Prostate gland (tissue), 2 donors: ENCODE results near the gene PRCC. TPM values are rescaled to one million over a fixed set of nuclear protein-coding genes. Genes with fewer than 3 reads are reported as not detected.

ENCODE experiments used
- DNase-seq: peaks from one replicate; pipeline ENCODE4 v3.0.0-alpha.2; 2019; ENCODE audit warnings: low spot score
- H3K27ac ChIP-seq, 2 donors: fragments of 200-600 bp; sonication (generic); 2 replicates each; pipeline ENCODE4 v1.5.1; 2017 to 2019
- H3K27me3 ChIP-seq: fragments of 200-600 bp; sonication (generic); replicated peaks from 2 replicates; pipeline ENCODE4 v1.5.1; 2019; ENCODE audit not compliant: insufficient read depth
- H3K36me3 ChIP-seq, 2 donors: fragments of 200-600 bp; sonication (generic); 1 replicate in 1 of 2; 2 replicates in 1 of 2; pipeline versions ENCODE4 v1.5.1 to v1.8.1; 2017 to 2019
- H3K4me1 ChIP-seq: fragments of 200-600 bp; sonication (generic); replicated peaks from 2 replicates; pipeline ENCODE4 v1.5.1; 2019
- H3K4me3 ChIP-seq, 2 donors: fragments of 200-600 bp; sonication (generic); 2 replicates each; pipeline ENCODE4 v1.5.1; 2017 to 2019
- H3K9me3 ChIP-seq: fragments of 200-600 bp; sonication (generic); 2 replicates; pipeline ENCODE4 v1.5.1; 2017
- CTCF ChIP-seq, 4 experiments: fragments of 200-600 bp in 2 of 4; fragments of 450-650 bp in 2 of 4; sonication (generic) in 2 of 4; IDR thresholded peaks; 1 replicate in 3 of 4; 2 replicates in 1 of 4; pipeline ENCODE4 v1.5.1; 2016 to 2019; ENCODE audit warnings: antibody characterized with exemption in 4 of 4, mild to moderate bottlenecking in 2 of 4, moderate library complexity in 2 of 4
- POLR2A ChIP-seq: fragments of 450-650 bp; IDR thresholded peaks from one replicate; pipeline ENCODE4 v1.6.1; 2016; ENCODE audit warnings: antibody characterized with exemption, mild to moderate bottlenecking
- POLR2AphosphoS5 ChIP-seq: sonication (generic); formaldehyde crosslinking; IDR thresholded peaks from one replicate; pipeline ENCODE4 v1.6.1; 2017; ENCODE audit warnings: antibody characterized with exemption
- WGBS: methylation state at CpG from one replicate; pipeline ENCODE4 v1.1.5; 2018; 5-methylcytosine and 5-hydroxymethylcytosine counted together
- intact Hi-C: fragments of 100-400 bp; cut with DNase I; formaldehyde crosslinking; loops from one replicate; pipeline ENCODE4 v1.14.2; 2022
- total RNA-seq, 2 donors: library from RNA; depleted of rRNA; stranded (reverse); fragments of >200 nt; gene quantifications; one replicate each; pipeline ENCODE4 v1.1.0, GENCODE V29; 2016

The PRCC gene
- total RNA-seq, 2 donors from 2014 or later = 33.0 to 61.5 TPM

DNA sequence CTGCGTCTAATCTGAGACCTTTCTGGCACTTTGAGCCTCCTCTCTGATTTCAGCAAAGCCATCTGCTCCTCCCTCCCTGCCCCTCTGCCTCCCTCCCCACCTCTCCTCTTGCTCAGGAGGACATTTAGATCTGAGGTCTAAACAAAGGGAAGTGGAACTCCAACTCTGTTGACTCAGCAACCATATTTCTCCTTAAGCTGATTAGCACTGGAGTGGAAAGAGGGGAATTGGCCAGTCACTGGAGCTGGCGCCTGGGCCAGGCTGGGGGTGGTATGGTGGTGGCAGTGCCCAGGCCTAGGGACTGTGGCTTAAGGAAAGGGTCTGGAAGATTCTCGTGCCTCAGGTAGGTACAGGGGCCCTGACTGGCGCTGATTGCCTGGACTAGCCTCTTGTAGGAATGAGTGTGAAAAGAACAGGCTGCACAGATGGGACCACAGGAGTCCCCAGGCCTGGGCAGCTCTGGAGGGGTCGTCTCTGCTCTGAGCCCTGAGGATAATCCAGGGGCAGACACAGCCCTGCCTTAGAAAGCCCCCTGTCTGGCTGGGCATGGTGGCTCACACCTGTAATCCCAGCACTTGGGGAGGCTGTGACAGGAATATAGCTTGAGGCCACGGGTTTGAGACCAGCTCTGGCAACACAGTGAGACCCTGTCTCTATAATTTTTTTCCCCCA lies 37.4 kb downstream of the PRCC start:
- no peak overlapping the region for H3K27ac ChIP-seq
- TF ChIP-seq POLR2A (no peak), CTCF (IDR thresholded peaks at IDR 0.05) (no peak), POLR2AphosphoS5 (no peak)
- no peaks in the 10 kb centered on the region for H3K9me3 ChIP-seq
- H3K36me3 ChIP-seq = peaks cover 5% of the 10 kb centered on the region in 2 donors
- WGBS = 60% methylated on average over 6 of the region's 6 CpGs
- intact Hi-C loops = loop anchor here (5.0 kb wide), 1 partner anchor 58 kb away; the partner anchor contains the start of gene NTRK1
- H3K4me3 ChIP-seq = no peak overlapping the region
- no peaks in the 10 kb centered on the region for H3K27me3 ChIP-seq
- H3K4me1 ChIP-seq = peaks cover 4% of the 10 kb centered on the region
- DNase-seq = no peak

DNA sequence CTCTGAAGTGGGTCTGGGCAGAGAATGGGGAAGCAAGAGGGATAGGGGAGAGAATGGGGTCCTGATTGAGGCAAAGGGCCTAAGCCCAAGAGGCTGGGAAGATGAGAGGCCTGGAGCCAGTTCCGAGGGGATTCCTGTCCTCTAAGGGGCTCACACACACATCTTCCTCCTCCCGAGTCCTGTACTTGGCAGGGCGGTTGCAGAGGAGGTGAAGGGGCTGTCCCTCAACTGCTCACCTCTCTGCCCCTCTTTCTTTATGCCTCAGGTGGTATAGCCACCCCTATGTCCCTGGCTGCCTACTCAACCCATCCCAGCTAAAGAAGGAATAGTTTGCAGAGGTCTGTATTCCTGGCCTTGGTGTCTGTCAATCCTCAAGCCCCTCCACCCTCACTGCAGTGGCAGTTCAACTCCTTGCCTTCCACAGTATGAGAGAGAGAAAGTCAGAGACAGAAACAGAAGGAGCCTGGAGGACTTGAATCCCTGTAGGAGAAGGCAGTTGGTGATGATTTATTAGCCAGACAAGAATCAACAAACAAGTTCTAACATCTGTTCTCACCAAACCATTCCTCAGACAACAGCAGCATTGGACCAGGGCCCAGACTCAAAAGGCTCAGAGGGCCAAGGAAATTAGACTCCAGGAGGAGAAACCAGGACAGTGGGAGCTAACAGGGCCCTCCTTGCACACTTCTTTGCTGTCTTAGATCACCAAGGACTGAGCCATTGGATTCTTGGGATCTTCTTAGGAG lies 38.6 kb downstream of the PRCC start:
- Histone ChIP-seq H3K27ac (no peak overlapping the region), H3K4me1 (peaks cover 4% of the 10 kb centered on the region), H3K27me3 (no peaks in the 10 kb centered on the region), H3K9me3 (no peaks in the 10 kb centered on the region), H3K36me3 (no peaks in the 10 kb centered on the region), H3K4me3 (no peak overlapping the region)
- intact Hi-C loops = no loop called here
- WGBS = 50% methylated on average over 3 of the region's 3 CpGs
- DNase-seq = peak; percentile 73
- peak; percentile 75 for TF ChIP-seq POLR2AphosphoS5
- no peak for TF ChIP-seq CTCF (IDR thresholded peaks at IDR 0.05)

DNA sequence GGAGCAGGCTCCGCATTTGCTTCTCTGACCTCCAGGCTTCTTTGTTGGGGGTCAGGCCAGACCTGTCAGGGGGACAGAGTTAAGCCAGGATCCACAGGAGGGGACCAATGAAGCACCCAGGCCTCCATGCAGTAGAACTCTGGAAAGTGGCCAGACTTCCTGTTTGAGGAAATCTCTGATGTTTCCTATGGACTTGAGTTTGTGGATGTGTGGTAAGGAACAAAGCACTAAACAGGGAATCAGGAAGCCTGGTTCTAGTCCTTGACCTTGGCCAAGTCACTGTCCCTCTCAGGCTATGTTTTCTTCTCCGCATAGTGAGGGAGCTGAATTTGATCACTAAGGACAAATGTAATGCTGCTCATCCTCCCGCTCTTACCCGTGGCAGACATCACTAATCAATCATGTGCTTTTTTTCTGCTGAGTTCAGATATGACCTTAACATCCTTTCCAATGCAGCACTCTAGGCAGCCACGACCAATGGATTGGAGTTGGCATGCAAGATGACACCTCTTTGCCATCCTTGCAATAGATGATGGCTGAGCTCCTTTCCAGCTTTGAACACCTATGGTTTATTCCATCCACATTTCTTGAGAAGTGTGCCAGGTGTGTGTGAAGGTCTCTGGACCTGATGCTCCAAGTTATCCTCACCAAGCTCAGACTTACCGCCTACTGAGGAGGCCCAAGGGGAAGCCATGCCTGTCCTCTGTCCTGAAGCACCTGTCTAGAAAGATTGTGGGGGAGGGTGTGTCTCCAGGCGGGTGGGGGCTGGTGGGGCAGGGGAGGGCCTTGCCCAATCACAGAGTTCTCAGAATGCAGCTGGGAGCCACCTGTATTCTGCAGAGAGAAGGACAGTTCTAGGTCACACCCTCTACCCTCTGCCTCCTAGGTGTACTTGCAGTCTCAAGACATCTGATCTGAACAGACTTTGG lies 39.4 kb downstream of the PRCC start:
- Histone ChIP-seq H3K36me3 (no peaks in the 10 kb centered on the region), H3K4me1 (peaks cover 4% of the 10 kb centered on the region), H3K9me3 (no peaks in the 10 kb centered on the region), H3K4me3 (no peak overlapping the region), H3K27ac (no peak overlapping the region), H3K27me3 (no peaks in the 10 kb centered on the region)
- intact Hi-C loops = no loop called here
- WGBS = 82% methylated on average over 7 of the region's 7 CpGs
- TF ChIP-seq CTCF (IDR thresholded peaks at IDR 0.05) = no peak
- no peak for TF ChIP-seq POLR2AphosphoS5
- no peak for TF ChIP-seq POLR2A
- no peak for DNase-seq

DNA sequence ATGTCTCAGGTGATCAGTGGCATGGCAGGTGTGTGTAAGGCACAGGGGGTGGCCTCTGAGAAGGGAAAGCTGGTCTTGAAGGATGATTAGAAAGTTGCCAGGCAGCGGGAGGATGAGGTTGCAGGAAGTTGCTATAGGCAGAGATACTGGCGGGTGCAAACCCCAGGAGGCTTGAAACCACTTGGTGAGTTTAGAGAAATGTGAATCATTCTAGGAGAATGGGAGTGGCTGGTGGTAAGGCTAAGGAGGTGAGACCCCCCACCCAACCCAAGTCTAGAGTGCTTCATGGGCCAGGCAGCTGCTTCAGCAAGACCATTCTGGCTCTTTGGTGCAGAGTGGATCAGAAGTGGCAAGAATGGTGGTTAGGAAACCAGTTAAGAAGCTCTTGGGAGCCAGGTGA lies 40.3 kb downstream of the PRCC start:
- H3K36me3 ChIP-seq = no peaks in the 10 kb centered on the region
- no peaks in the 10 kb centered on the region for H3K9me3 ChIP-seq
- WGBS = 81% methylated on average over 2 of the region's 2 CpGs
- H3K4me3 ChIP-seq = no peak overlapping the region
- TF ChIP-seq POLR2A (no peak), CTCF (IDR thresholded peaks at IDR 0.05) (no peak), POLR2AphosphoS5 (no peak)
- peaks cover 4% of the 10 kb centered on the region for H3K4me1 ChIP-seq
- H3K27ac ChIP-seq = no peak overlapping the region
- H3K27me3 ChIP-seq = no peaks in the 10 kb centered on the region
- DNase-seq = no peak
- intact Hi-C loops = no loop called here
